ENCODE measurements around the gene PI16. TPM values are rescaled to one million over a fixed set of nuclear protein-coding genes. Genes with fewer than 3 reads are reported as not detected.
A peak's percentile ranks its signal among the peaks of the same experiment; 100 is the strongest.

PI16 gene
- total and polyA plus RNA-seq, 2 donors (not counting 1 experiment from before 2014, with no cell fraction given), result 1.4 to 7.4 TPM

DNA sequence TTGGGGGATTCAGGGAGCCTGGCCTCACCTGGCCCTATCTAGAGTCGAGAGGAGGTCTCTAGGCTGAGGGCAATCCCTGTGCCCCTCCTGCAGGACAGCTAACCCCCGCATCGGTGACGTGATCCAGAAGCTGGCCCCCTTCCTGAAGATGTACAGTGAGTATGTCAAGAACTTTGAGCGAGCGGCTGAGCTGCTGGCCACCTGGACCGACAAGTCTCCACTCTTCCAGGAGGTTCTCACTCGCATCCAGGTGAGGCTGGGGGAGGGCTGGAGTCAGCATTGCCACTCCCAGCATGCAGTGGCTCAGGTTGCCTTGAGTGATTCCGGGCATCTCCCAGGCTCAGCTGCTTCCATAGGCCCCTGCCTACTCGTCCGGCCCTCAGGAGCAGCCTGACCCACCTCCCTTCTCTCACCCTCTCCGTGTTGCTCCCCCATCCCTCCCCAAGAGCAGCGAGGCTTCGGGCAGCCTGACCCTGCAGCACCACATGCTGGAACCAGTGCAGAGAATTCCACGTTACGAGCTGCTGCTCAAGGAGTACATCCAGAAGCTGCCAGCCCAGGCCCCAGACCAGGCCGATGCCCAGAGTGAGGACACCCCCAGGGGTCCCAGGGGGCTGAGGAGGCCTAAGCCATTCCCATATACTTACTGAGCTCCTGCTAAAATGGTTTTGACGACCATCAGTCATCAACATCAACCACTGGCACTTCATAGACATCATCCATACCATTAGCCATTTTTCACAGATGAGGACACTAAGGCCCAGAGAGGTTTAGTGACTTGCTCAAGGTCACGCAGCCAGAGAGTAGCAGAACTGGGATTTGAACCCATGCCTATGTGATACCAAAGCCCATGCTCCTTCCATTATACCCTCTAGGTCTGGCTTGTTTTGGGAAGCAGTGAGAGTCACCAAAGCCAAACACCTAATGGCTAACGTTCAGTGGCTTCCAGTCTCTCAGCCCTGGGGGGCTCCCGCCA, 59.3 kb downstream of the PI16 start:
- no peaks in the 10 kb centered on the region for H3K27me3 Mint-ChIP-seq
- ChIA-PET POLR2A (interaction anchor here (0.6 to 1.3 kb wide), 2 partner anchors 10 to 150 kb away, joined by 3 to 6 read pairs; no protein-coding TSS in a partner anchor), CTCF (interaction anchor here (0.6 to 1.6 kb wide), 4 partner anchors 35 to 506 kb away, joined by 3 to 4 read pairs (median 4); no protein-coding TSS in a partner anchor)
- intact Hi-C loops (cut with micrococcal nuclease), result no loop called here
- H3K9me3 ChIP-seq (ENCODE audit: control extremely low read depth in 1 of 3, control insufficient read depth in 2 of 3, insufficient read depth in 1 of 3, low read length in 2 of 3), result no peaks in the 10 kb centered on the region
- ATAC-seq (ENCODE audit: low read depth) (no peak), DNase-seq (no peak)
- no peak for TF ChIP-seq EZH2 (IDR thresholded peaks at IDR 0.05; ENCODE audit: borderline replicate concordance, insufficient read depth, low read depth, low read length, poor library complexity, severe bottlenecking)
- TF ChIP-seq, protein P1, sequence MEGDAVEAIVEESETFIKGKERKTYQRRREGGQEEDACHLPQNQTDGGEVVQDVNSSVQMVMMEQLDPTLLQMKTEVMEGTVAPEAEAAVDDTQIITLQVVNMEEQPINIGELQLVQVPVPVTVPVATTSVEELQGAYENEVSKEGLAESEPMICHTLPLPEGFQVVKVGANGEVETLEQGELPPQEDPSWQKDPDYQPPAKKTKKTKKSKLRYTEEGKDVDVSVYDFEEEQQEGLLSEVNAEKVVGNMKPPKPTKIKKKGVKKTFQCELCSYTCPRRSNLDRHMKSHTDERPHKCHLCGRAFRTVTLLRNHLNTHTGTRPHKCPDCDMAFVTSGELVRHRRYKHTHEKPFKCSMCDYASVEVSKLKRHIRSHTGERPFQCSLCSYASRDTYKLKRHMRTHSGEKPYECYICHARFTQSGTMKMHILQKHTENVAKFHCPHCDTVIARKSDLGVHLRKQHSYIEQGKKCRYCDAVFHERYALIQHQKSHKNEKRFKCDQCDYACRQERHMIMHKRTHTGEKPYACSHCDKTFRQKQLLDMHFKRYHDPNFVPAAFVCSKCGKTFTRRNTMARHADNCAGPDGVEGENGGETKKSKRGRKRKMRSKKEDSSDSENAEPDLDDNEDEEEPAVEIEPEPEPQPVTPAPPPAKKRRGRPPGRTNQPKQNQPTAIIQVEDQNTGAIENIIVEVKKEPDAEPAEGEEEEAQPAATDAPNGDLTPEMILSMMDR (IDR thresholded peaks at IDR 0.05), result no peak
- H3K27ac ChIP-seq (ENCODE audit: low read length in 2 of 2), result no peak overlapping the region
- peaks cover 2 to 95% of the 10 kb centered on the region in 2 experiments for H3K36me3 ChIP-seq (replicated peaks in 1 of 2; ENCODE audit: control extremely low read depth in 1 of 2, control insufficient read depth in 1 of 2, extremely low read depth in 1 of 2, insufficient read depth in 2 of 2, low read length in 1 of 2)
- H4K20me1 ChIP-seq (ENCODE audit: control insufficient read depth, insufficient read depth, low read length, poor library complexity, severe bottlenecking), result peaks cover 92% of the 10 kb centered on the region
- H3K4me2 ChIP-seq (replicated peaks; ENCODE audit: low read depth, low read length, poor library complexity, severe bottlenecking), result no peak overlapping the region
- peak overlapping the region; percentile 20 for H3K27ac Mint-ChIP-seq
- H3K4me3 Mint-ChIP-seq, result no peak overlapping the region
- peaks cover 17 to 44% of the 10 kb centered on the region in 2 donors for H3K4me1 ChIP-seq (ENCODE audit: control insufficient read depth in 2 of 2, insufficient read depth in 2 of 2, low read length in 2 of 2)
- H3K4me3 ChIP-seq (ENCODE audit: control extremely low read depth in 1 of 5, extremely low read depth in 1 of 5, insufficient read depth in 1 of 5, low read depth in 2 of 5, low read length in 4 of 5), result no peak overlapping the region
- H3K9ac ChIP-seq (ENCODE audit: low read length), result no peak overlapping the region
- H3K27me3 ChIP-seq (replicated peaks in 1 of 4; ENCODE audit: control extremely low read depth in 1 of 4, control insufficient read depth in 3 of 4, insufficient read depth in 4 of 4, low read length in 3 of 4), result no peaks in the 10 kb centered on the region
- no peaks in the 10 kb centered on the region for H3K9me3 Mint-ChIP-seq (ENCODE audit: insufficient read depth)
- peaks cover 65% of the 10 kb centered on the region for H3K79me2 ChIP-seq (ENCODE audit: control insufficient read depth, insufficient read depth, low read length)
- peaks cover 35% of the 10 kb centered on the region for H3K4me1 Mint-ChIP-seq
- WGBS (ENCODE audit: insufficient coverage), result 97% methylated on average over 20 of the region's 21 CpGs
- no peak overlapping the region for H2AFZ ChIP-seq (ENCODE audit: insufficient read depth, low read depth, low read length, poor library complexity, severe bottlenecking)

Other genes starting within 250 kb of the PI16 start
- gene CPNE5, start 115.3 kb upstream of the PI16 start, total RNA-seq, result 49.8 and 51.4 TPM in 2 replicates
- 125 and 357 TPM in 2 replicates for gene CPNE5, start 115.3 kb upstream of the PI16 start, polyA plus RNA-seq
- gene PPIL1, start 79.9 kb upstream of the PI16 start, total RNA-seq, result 7.0 and 10.5 TPM in 2 replicates
- gene PPIL1, start 79.9 kb upstream of the PI16 start, polyA plus RNA-seq, result 1.7 and 2.9 TPM in 2 replicates
- 34.2 and 35.3 TPM in 2 replicates for gene C6orf89, start 68.8 kb upstream of the PI16 start, total RNA-seq
- gene C6orf89, start 68.8 kb upstream of the PI16 start, polyA plus RNA-seq, result 11.3 and 13.0 TPM in 2 replicates
- 150 and 160 TPM in 2 replicates for gene MTCH1, start 31.5 kb downstream of the PI16 start, total RNA-seq
- gene MTCH1, start 31.5 kb downstream of the PI16 start, polyA plus RNA-seq, result 91.7 and 145 TPM in 2 replicates
- gene FGD2, start 50.9 kb downstream of the PI16 start, total RNA-seq, result 352 and 360 TPM in 2 replicates
- gene FGD2, start 50.9 kb downstream of the PI16 start, polyA plus RNA-seq, result 444 and 682 TPM in 2 replicates
- 99.7 and 102 TPM in 2 replicates for gene PIM1, start 215.4 kb downstream of the PI16 start, total RNA-seq
- 13.6 and 36.0 TPM in 2 replicates for gene PIM1, start 215.4 kb downstream of the PI16 start, polyA plus RNA-seq

All from B cell (primary cell).